ENCODE results near the gene RIT2.

The RIT2 gene

GRCh38 chr18:42929857-42930256, 185.6 kb downstream of the RIT2 start:
- no peak overlapping the region for H3K4me3 ChIP-seq (ENCODE audit: low read depth, low read length, poor library complexity, severe bottlenecking)
- H3K36me3 ChIP-seq (ENCODE audit: insufficient read depth, low read length) = no peaks in the 10 kb centered on the region
- no peaks in the 10 kb centered on the region for H3K27me3 ChIP-seq (ENCODE audit: insufficient read depth, low read length)
- H3K4me1 ChIP-seq (ENCODE audit: insufficient read depth, low read length, severe bottlenecking) = no peaks in the 10 kb centered on the region
- H3F3A ChIP-seq (ENCODE audit: insufficient read depth, low read length) = no peaks in the 10 kb centered on the region
- no peaks in the 10 kb centered on the region for H4K20me1 ChIP-seq (ENCODE audit: insufficient read depth, low read length)
- no peaks in the 10 kb centered on the region for H3K9me3 ChIP-seq (ENCODE audit: low read length)
- H3K9ac ChIP-seq (ENCODE audit: low read length) = no peak overlapping the region
- H2AFZ ChIP-seq (ENCODE audit: low read length) = no peak overlapping the region
- no peaks in the 10 kb centered on the region for H3K79me2 ChIP-seq (ENCODE audit: insufficient read depth, low read length)
- no peaks in the 10 kb centered on the region for H3K9me2 ChIP-seq (ENCODE audit: low read depth, low read length)
- H3K27ac ChIP-seq (ENCODE audit: low read depth, low read length, poor library complexity, severe bottlenecking) = no peak overlapping the region
- TF ChIP-seq EZH2 (IDR thresholded peaks at IDR 0.05; ENCODE audit: borderline replicate concordance, low read length) = no peak
- TF ChIP-seq, protein P1, sequence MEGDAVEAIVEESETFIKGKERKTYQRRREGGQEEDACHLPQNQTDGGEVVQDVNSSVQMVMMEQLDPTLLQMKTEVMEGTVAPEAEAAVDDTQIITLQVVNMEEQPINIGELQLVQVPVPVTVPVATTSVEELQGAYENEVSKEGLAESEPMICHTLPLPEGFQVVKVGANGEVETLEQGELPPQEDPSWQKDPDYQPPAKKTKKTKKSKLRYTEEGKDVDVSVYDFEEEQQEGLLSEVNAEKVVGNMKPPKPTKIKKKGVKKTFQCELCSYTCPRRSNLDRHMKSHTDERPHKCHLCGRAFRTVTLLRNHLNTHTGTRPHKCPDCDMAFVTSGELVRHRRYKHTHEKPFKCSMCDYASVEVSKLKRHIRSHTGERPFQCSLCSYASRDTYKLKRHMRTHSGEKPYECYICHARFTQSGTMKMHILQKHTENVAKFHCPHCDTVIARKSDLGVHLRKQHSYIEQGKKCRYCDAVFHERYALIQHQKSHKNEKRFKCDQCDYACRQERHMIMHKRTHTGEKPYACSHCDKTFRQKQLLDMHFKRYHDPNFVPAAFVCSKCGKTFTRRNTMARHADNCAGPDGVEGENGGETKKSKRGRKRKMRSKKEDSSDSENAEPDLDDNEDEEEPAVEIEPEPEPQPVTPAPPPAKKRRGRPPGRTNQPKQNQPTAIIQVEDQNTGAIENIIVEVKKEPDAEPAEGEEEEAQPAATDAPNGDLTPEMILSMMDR (IDR thresholded peaks at IDR 0.05; ENCODE audit: low read length) = no peak
- H3K4me2 ChIP-seq (ENCODE audit: low read length) = no peak overlapping the region

DNA sequence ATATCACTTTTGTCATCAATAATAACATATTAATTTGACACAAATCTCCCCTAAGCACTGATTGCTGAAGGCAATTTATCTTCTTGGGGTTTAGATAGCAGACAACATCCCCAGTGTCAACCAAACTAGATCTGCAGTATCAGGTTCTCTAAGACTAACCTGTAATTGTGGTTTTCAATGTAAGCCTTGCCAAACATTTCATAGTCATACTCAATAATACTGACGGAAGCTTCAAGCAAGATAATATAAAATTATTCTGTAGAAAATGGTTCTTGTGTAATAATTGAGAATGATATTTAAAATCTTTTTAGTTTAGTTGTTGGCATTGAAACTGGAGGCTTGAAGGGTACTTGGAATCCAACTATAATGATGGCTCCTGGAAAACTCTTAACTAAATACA, 186.3 kb downstream of the RIT2 start:
- Histone ChIP-seq H3K9me3 (ENCODE audit: low read length) (no peaks in the 10 kb centered on the region), H3K4me1 (ENCODE audit: insufficient read depth, low read length, severe bottlenecking) (no peaks in the 10 kb centered on the region), H3K27me3 (ENCODE audit: insufficient read depth, low read length) (no peaks in the 10 kb centered on the region), H3K9me2 (ENCODE audit: low read depth, low read length) (no peaks in the 10 kb centered on the region), H3K4me3 (ENCODE audit: low read depth, low read length, poor library complexity, severe bottlenecking) (no peak overlapping the region), H2AFZ (ENCODE audit: low read length) (no peak overlapping the region), H3F3A (ENCODE audit: insufficient read depth, low read length) (no peaks in the 10 kb centered on the region), H3K9ac (ENCODE audit: low read length) (no peak overlapping the region), H3K79me2 (ENCODE audit: insufficient read depth, low read length) (no peaks in the 10 kb centered on the region), H3K4me2 (ENCODE audit: low read length) (no peak overlapping the region), H4K20me1 (ENCODE audit: insufficient read depth, low read length) (no peaks in the 10 kb centered on the region), H3K27ac (ENCODE audit: low read depth, low read length, poor library complexity, severe bottlenecking) (no peak overlapping the region), H3K36me3 (ENCODE audit: insufficient read depth, low read length) (no peaks in the 10 kb centered on the region)
- TF ChIP-seq, protein P1 (IDR thresholded peaks at IDR 0.05; ENCODE audit: low read length) = no peak
- TF ChIP-seq EZH2 (IDR thresholded peaks at IDR 0.05; ENCODE audit: borderline replicate concordance, low read length) = no peak

GRCh38 chr18:42925036-42925435, 190.4 kb downstream of the RIT2 start:
- no peaks in the 10 kb centered on the region for H3K9me2 ChIP-seq (ENCODE audit: low read depth, low read length)
- H3K4me2 ChIP-seq (ENCODE audit: low read length) = no peak overlapping the region
- no peak overlapping the region for H2AFZ ChIP-seq (ENCODE audit: low read length)
- TF ChIP-seq, protein P1 (IDR thresholded peaks at IDR 0.05; ENCODE audit: low read length) = no peak
- TF ChIP-seq EZH2 (IDR thresholded peaks at IDR 0.05; ENCODE audit: borderline replicate concordance, low read length) = no peak
- H3K36me3 ChIP-seq (ENCODE audit: insufficient read depth, low read length) = no peaks in the 10 kb centered on the region
- H3K79me2 ChIP-seq (ENCODE audit: insufficient read depth, low read length) = no peaks in the 10 kb centered on the region
- no peak overlapping the region for H3K27ac ChIP-seq (ENCODE audit: low read depth, low read length, poor library complexity, severe bottlenecking)
- no peak overlapping the region for H3K9ac ChIP-seq (ENCODE audit: low read length)
- H3K9me3 ChIP-seq (ENCODE audit: low read length) = no peaks in the 10 kb centered on the region
- no peaks in the 10 kb centered on the region for H3K4me1 ChIP-seq (ENCODE audit: insufficient read depth, low read length, severe bottlenecking)
- H4K20me1 ChIP-seq (ENCODE audit: insufficient read depth, low read length) = no peaks in the 10 kb centered on the region
- H3K4me3 ChIP-seq (ENCODE audit: low read depth, low read length, poor library complexity, severe bottlenecking) = no peak overlapping the region
- no peaks in the 10 kb centered on the region for H3K27me3 ChIP-seq (ENCODE audit: insufficient read depth, low read length)
- H3F3A ChIP-seq (ENCODE audit: insufficient read depth, low read length) = no peaks in the 10 kb centered on the region

All from OCI-LY1 (cell line).